ENCODE measurements around the gene RUFY3.
"Not testable (repeated sequence)": the region's sequence is repeated elsewhere in the genome, so short reads cannot be mapped to it uniquely, and the experiment has no call there.

The RUFY3 gene

GRCh38 chr4:70838204-70838603 is 116.4 kb downstream of the RUFY3 start:
- H2AFZ ChIP-seq (ENCODE audit: low read length) = no peak overlapping the region
- H3K9me3 ChIP-seq (replicated peaks; ENCODE audit: insufficient read depth, low read length) = no peaks in the 10 kb centered on the region
- TF ChIP-seq EZH2 (optimal IDR thresholded peaks at IDR 0.05; ENCODE audit: low read depth, low read length) (no peak), EZH2phosphoT487 (IDR thresholded peaks at IDR 0.05; ENCODE audit: low read length) (no peak), CTCF (IDR thresholded peaks at IDR 0.05; ENCODE audit: low read length) (no peak)
- peak overlapping the region; percentile 75; the same call in 1 of the 2 replicates for H3K9ac ChIP-seq (ENCODE audit: low read length)
- no peaks in the 10 kb centered on the region; the same call in none of the 2 replicates for H3F3A ChIP-seq (ENCODE audit: insufficient read depth, low read length)
- H3K79me2 ChIP-seq (ENCODE audit: low read length) = peaks cover 57% of the 10 kb centered on the region
- peaks cover 2% of the 10 kb centered on the region; the same call in 1 of the 2 replicates for H3K36me3 ChIP-seq (replicated peaks; ENCODE audit: insufficient read depth, low read length)
- H4K20me1 ChIP-seq (ENCODE audit: insufficient read depth, low read length) = peaks cover 12% of the 10 kb centered on the region
- H3K27ac ChIP-seq (ENCODE audit: low read length) = 0 out of 2 replicates have a peak overlapping the region, but pooled peaks have one; percentile 58
- H3K9me2 ChIP-seq (replicated peaks; ENCODE audit: insufficient read depth, low read length) = no peaks in the 10 kb centered on the region
- no peaks in the 10 kb centered on the region for H3K27me3 ChIP-seq (replicated peaks; ENCODE audit: insufficient read depth, low read length)
- peak overlapping the region; percentile 85 for H3K4me2 ChIP-seq (ENCODE audit: low read depth, low read length)
- DNase-seq = no peak
- H3K4me1 ChIP-seq (ENCODE audit: low read length) = no peaks in the 10 kb centered on the region
- peak overlapping the region; percentile 96 for H3K4me3 ChIP-seq (ENCODE audit: low read length)

- Histone ChIP-seq H2AFZ (ENCODE audit: low read length) (peak overlapping the region; percentile 84), H3K9me3 (replicated peaks; ENCODE audit: insufficient read depth, low read length) (no peaks in the 10 kb centered on the region), H3K9me2 (replicated peaks; ENCODE audit: insufficient read depth, low read length) (no peaks in the 10 kb centered on the region), H3K4me1 (ENCODE audit: low read length) (no peaks in the 10 kb centered on the region), H3K27me3 (replicated peaks; ENCODE audit: insufficient read depth, low read length) (no peaks in the 10 kb centered on the region), H4K20me1 (ENCODE audit: insufficient read depth, low read length) (peaks cover 12% of the 10 kb centered on the region), H3K79me2 (ENCODE audit: low read length) (peaks cover 50% of the 10 kb centered on the region), H3F3A (ENCODE audit: insufficient read depth, low read length) (no peaks in the 10 kb centered on the region; the same call in none of the 2 replicates), H3K36me3 (replicated peaks; ENCODE audit: insufficient read depth, low read length) (no peaks in the 10 kb centered on the region; the same call in 1 of the 2 replicates), H3K9ac (ENCODE audit: low read length) (peak overlapping the region; percentile 75), H3K27ac (ENCODE audit: low read length) (peak overlapping the region; percentile 58; the same call in 1 of the 2 replicates), H3K4me3 (ENCODE audit: low read length) (peak overlapping the region; percentile 96), H3K4me2 (ENCODE audit: low read depth, low read length) (peak overlapping the region; percentile 85)
- peak; percentile 59 for DNase-seq
- TF ChIP-seq EZH2 (optimal IDR thresholded peaks at IDR 0.05; ENCODE audit: low read depth, low read length) (no peak), CTCF (IDR thresholded peaks at IDR 0.05; ENCODE audit: low read length) (no peak), EZH2phosphoT487 (IDR thresholded peaks at IDR 0.05; ENCODE audit: low read length) (no peak)
Observed at GRCh38 chr4:70838666-70839588, 117.2 kb downstream of the RUFY3 start.

GRCh38 chr4:70839589-70840093 is 117.9 kb downstream of the RUFY3 start, which contains the start of gene GRSF1:
Gene GRSF1 (minus strand): TSS chr4:70839890. CDS start chr4:70839827, 63 bp downstream.
- peaks cover 12% of the 10 kb centered on the region for H4K20me1 ChIP-seq (ENCODE audit: insufficient read depth, low read length)
- H3F3A ChIP-seq (ENCODE audit: insufficient read depth, low read length) = no peaks in the 10 kb centered on the region; the same call in 1 of the 2 replicates
- H3K4me1 ChIP-seq (ENCODE audit: low read length) = no peaks in the 10 kb centered on the region
- peak within 1 kb of the TSS; percentile 96 for H3K4me3 ChIP-seq (ENCODE audit: low read length)
- TF ChIP-seq CTCF (IDR thresholded peaks at IDR 0.05; ENCODE audit: low read length) = no peak
- no peak for TF ChIP-seq EZH2phosphoT487 (IDR thresholded peaks at IDR 0.05; ENCODE audit: low read length)
- H3K9me3 ChIP-seq (replicated peaks; ENCODE audit: insufficient read depth, low read length) = no peaks in the 10 kb centered on the region
- peaks cover 45% of the 10 kb centered on the region for H3K79me2 ChIP-seq (ENCODE audit: low read length)
- H3K27ac ChIP-seq (ENCODE audit: low read length) = peak within 1 kb of the TSS; percentile 58; the same call in 1 of the 2 replicates
- no peaks in the 10 kb centered on the region for H3K27me3 ChIP-seq (replicated peaks; ENCODE audit: insufficient read depth, low read length)
- DNase-seq = peak; percentile 93
- peak within 1 kb of the TSS; percentile 85 for H3K4me2 ChIP-seq (ENCODE audit: low read depth, low read length)
- H3K9me2 ChIP-seq (replicated peaks; ENCODE audit: insufficient read depth, low read length) = no peaks in the 10 kb centered on the region
- H2AFZ ChIP-seq (ENCODE audit: low read length) = peak within 1 kb of the TSS; percentile 84
- no peaks in the 10 kb centered on the region for H3K36me3 ChIP-seq (replicated peaks; ENCODE audit: insufficient read depth, low read length)
- H3K9ac ChIP-seq (ENCODE audit: low read length) = peak within 1 kb of the TSS; percentile 75

- not testable (repeated sequence) for H3K27me3 ChIP-seq (replicated peaks; ENCODE audit: insufficient read depth, low read length); H3K9ac ChIP-seq (ENCODE audit: low read length); H2AFZ ChIP-seq (ENCODE audit: low read length); H3K4me1 ChIP-seq (ENCODE audit: low read length); H3K4me2 ChIP-seq (ENCODE audit: low read depth, low read length); H3K36me3 ChIP-seq (replicated peaks; ENCODE audit: insufficient read depth, low read length); H3F3A ChIP-seq (ENCODE audit: insufficient read depth, low read length); H3K27ac ChIP-seq (ENCODE audit: low read length); H3K9me2 ChIP-seq (replicated peaks; ENCODE audit: insufficient read depth, low read length); H3K9me3 ChIP-seq (replicated peaks; ENCODE audit: insufficient read depth, low read length); H3K4me3 ChIP-seq (ENCODE audit: low read length)
- Histone ChIP-seq H4K20me1 (ENCODE audit: insufficient read depth, low read length) (peaks cover 12% of the 10 kb centered on the region), H3K79me2 (ENCODE audit: low read length) (peaks cover 40% of the 10 kb centered on the region)
- peak; percentile 23 for DNase-seq
Observed at GRCh38 chr4:70840137-70840536, 118.4 kb downstream of the RUFY3 start.

- not testable (repeated sequence) for H3K27ac ChIP-seq (ENCODE audit: low read length)
Observed at GRCh38 chr4:70840631-70841030, 118.9 kb downstream of the RUFY3 start.

More at GRCh38 chr4:70840631-70841030, 118.9 kb downstream of the RUFY3 start:
- not testable (repeated sequence) for H3K9ac ChIP-seq (ENCODE audit: low read length); H3F3A ChIP-seq (ENCODE audit: insufficient read depth, low read length); H3K4me2 ChIP-seq (ENCODE audit: low read depth, low read length); H3K36me3 ChIP-seq (replicated peaks; ENCODE audit: insufficient read depth, low read length); H2AFZ ChIP-seq (ENCODE audit: low read length); H3K9me3 ChIP-seq (replicated peaks; ENCODE audit: insufficient read depth, low read length); H3K9me2 ChIP-seq (replicated peaks; ENCODE audit: insufficient read depth, low read length); H3K4me1 ChIP-seq (ENCODE audit: low read length); H3K4me3 ChIP-seq (ENCODE audit: low read length); H3K27me3 ChIP-seq (replicated peaks; ENCODE audit: insufficient read depth, low read length); DNase-seq
- Histone ChIP-seq H4K20me1 (ENCODE audit: insufficient read depth, low read length) (peaks cover 12% of the 10 kb centered on the region), H3K79me2 (ENCODE audit: low read length) (peaks cover 37% of the 10 kb centered on the region)
